ENCODE results near the gene BMP2.

The BMP2 gene

GRCh38 chr20:6767536-6768227 lies at the start of gene BMP2:
Gene BMP2 (plus strand): TSS chr20:6767686. CDS start chr20:6770127, 2,441 bp downstream.
- H3K36me3 ChIP-seq (ENCODE audit: insufficient read depth, low read length): peaks cover 13% of the 10 kb centered on the region
- TF ChIP-seq FOXP2 (optimal IDR thresholded peaks at IDR 0.05; ENCODE audit: control extremely low read depth, extremely low read length, insufficient read depth): no peak
- H3K9ac ChIP-seq (ENCODE audit: insufficient read length): peak within 1 kb of the TSS; percentile 67
- no peak within 1 kb of the TSS for H3K27ac ChIP-seq
- peak within 1 kb of the TSS; percentile 81 for H3K4me3 ChIP-seq
- DNase-seq (ENCODE audit: low read depth, low spot score): no peak
- no peaks in the 10 kb centered on the region for H3K9me3 ChIP-seq (ENCODE audit: low read depth, low read length)

GRCh38 chr20:6718662-6719368 lies 48.7 kb upstream of the BMP2 start:
- DNase-seq (ENCODE audit: low read depth, low spot score): no peak
- H3K36me3 ChIP-seq (ENCODE audit: insufficient read depth, low read length): no peaks in the 10 kb centered on the region
- no peak overlapping the region for H3K9ac ChIP-seq (ENCODE audit: insufficient read length)
- H3K27ac ChIP-seq: no peak overlapping the region
- TF ChIP-seq FOXP2 (optimal IDR thresholded peaks at IDR 0.05; ENCODE audit: control extremely low read depth, extremely low read length, insufficient read depth): no peak
- no peak for TF ChIP-seq EZH2 (IDR thresholded peaks at IDR 0.05)
- TF ChIP-seq POLR2AphosphoS5 (IDR thresholded peaks at IDR 0.05; ENCODE audit: borderline replicate concordance, low read depth, low read length): no peak
- H3K4me3 ChIP-seq: no peak overlapping the region
- H3K9me3 ChIP-seq (ENCODE audit: low read depth, low read length): no peaks in the 10 kb centered on the region

GRCh38 chr20:6719369-6719721 lies 48.1 kb upstream of the BMP2 start:
- Histone ChIP-seq H3K27ac (no peak overlapping the region), H3K9me3 (ENCODE audit: low read depth, low read length) (no peaks in the 10 kb centered on the region), H3K36me3 (ENCODE audit: insufficient read depth, low read length) (no peaks in the 10 kb centered on the region), H3K4me3 (no peak overlapping the region), H3K9ac (ENCODE audit: insufficient read length) (no peak overlapping the region)
- TF ChIP-seq FOXP2 (optimal IDR thresholded peaks at IDR 0.05; ENCODE audit: control extremely low read depth, extremely low read length, insufficient read depth): no peak
- TF ChIP-seq POLR2AphosphoS5 (IDR thresholded peaks at IDR 0.05; ENCODE audit: borderline replicate concordance, low read depth, low read length): no peak
- TF ChIP-seq EZH2 (IDR thresholded peaks at IDR 0.05): no peak
- no peak for DNase-seq (ENCODE audit: low read depth, low spot score)

GRCh38 chr20:6726761-6727160 lies 40.7 kb upstream of the BMP2 start:
- TF ChIP-seq POLR2AphosphoS5 (IDR thresholded peaks at IDR 0.05; ENCODE audit: borderline replicate concordance, low read depth, low read length) (no peak), EZH2 (IDR thresholded peaks at IDR 0.05) (no peak), FOXP2 (optimal IDR thresholded peaks at IDR 0.05; ENCODE audit: control extremely low read depth, extremely low read length, insufficient read depth) (no peak)
- Histone ChIP-seq H3K27ac (no peak overlapping the region), H3K9me3 (ENCODE audit: low read depth, low read length) (no peaks in the 10 kb centered on the region), H3K9ac (ENCODE audit: insufficient read length) (no peak overlapping the region), H3K4me3 (no peak overlapping the region), H3K36me3 (ENCODE audit: insufficient read depth, low read length) (no peaks in the 10 kb centered on the region)
- DNase-seq (ENCODE audit: low read depth, low spot score): no peak

GRCh38 chr20:6730672-6731328 lies 36.7 kb upstream of the BMP2 start:
- TF ChIP-seq FOXP2 (optimal IDR thresholded peaks at IDR 0.05; ENCODE audit: control extremely low read depth, extremely low read length, insufficient read depth) (no peak), EZH2 (IDR thresholded peaks at IDR 0.05) (no peak), POLR2AphosphoS5 (IDR thresholded peaks at IDR 0.05; ENCODE audit: borderline replicate concordance, low read depth, low read length) (no peak)
- no peak for DNase-seq (ENCODE audit: low read depth, low spot score)

GRCh38 chr20:6732001-6732447 lies 35.5 kb upstream of the BMP2 start:
- H3K27ac ChIP-seq: no peak overlapping the region
- no peak for DNase-seq (ENCODE audit: low read depth, low spot score)
- TF ChIP-seq FOXP2 (optimal IDR thresholded peaks at IDR 0.05; ENCODE audit: control extremely low read depth, extremely low read length, insufficient read depth): no peak
- no peak for TF ChIP-seq EZH2 (IDR thresholded peaks at IDR 0.05)
- TF ChIP-seq POLR2AphosphoS5 (IDR thresholded peaks at IDR 0.05; ENCODE audit: borderline replicate concordance, low read depth, low read length): no peak

More at GRCh38 chr20:6730672-6731328, 36.7 kb upstream of the BMP2 start:
- Histone ChIP-seq H3K9ac (ENCODE audit: insufficient read length) (no peak overlapping the region), H3K27ac (no peak overlapping the region), H3K9me3 (ENCODE audit: low read depth, low read length) (no peaks in the 10 kb centered on the region), H3K4me3 (no peak overlapping the region), H3K36me3 (ENCODE audit: insufficient read depth, low read length) (no peaks in the 10 kb centered on the region)

GRCh38 chr20:6732851-6733250 lies 34.6 kb upstream of the BMP2 start:
- Histone ChIP-seq H3K36me3 (ENCODE audit: insufficient read depth, low read length) (no peaks in the 10 kb centered on the region), H3K9me3 (ENCODE audit: low read depth, low read length) (no peaks in the 10 kb centered on the region), H3K27ac (no peak overlapping the region), H3K9ac (ENCODE audit: insufficient read length) (no peak overlapping the region), H3K4me3 (no peak overlapping the region)
- DNase-seq (ENCODE audit: low read depth, low spot score): no peak
- TF ChIP-seq EZH2 (IDR thresholded peaks at IDR 0.05) (no peak), FOXP2 (optimal IDR thresholded peaks at IDR 0.05; ENCODE audit: control extremely low read depth, extremely low read length, insufficient read depth) (no peak), POLR2AphosphoS5 (IDR thresholded peaks at IDR 0.05; ENCODE audit: borderline replicate concordance, low read depth, low read length) (no peak)

More at GRCh38 chr20:6732001-6732447, 35.5 kb upstream of the BMP2 start:
- no peak overlapping the region for H3K4me3 ChIP-seq
- no peaks in the 10 kb centered on the region for H3K36me3 ChIP-seq (ENCODE audit: insufficient read depth, low read length)
- H3K9ac ChIP-seq (ENCODE audit: insufficient read length): no peak overlapping the region
- H3K9me3 ChIP-seq (ENCODE audit: low read depth, low read length): no peaks in the 10 kb centered on the region

- Histone ChIP-seq H3K4me3 (no peak overlapping the region), H3K36me3 (ENCODE audit: insufficient read depth, low read length) (no peaks in the 10 kb centered on the region), H3K27ac (no peak overlapping the region), H3K9me3 (ENCODE audit: low read depth, low read length) (no peaks in the 10 kb centered on the region), H3K9ac (ENCODE audit: insufficient read length) (no peak overlapping the region)
- no peak for TF ChIP-seq EZH2 (IDR thresholded peaks at IDR 0.05)
- TF ChIP-seq POLR2AphosphoS5 (IDR thresholded peaks at IDR 0.05; ENCODE audit: borderline replicate concordance, low read depth, low read length): no peak
- no peak for TF ChIP-seq FOXP2 (optimal IDR thresholded peaks at IDR 0.05; ENCODE audit: control extremely low read depth, extremely low read length, insufficient read depth)
- DNase-seq (ENCODE audit: low read depth, low spot score): no peak
Observed at GRCh38 chr20:6733965-6734364, 33.5 kb upstream of the BMP2 start.
